ENCODE data around the gene GNA14.
"Not testable (repeated sequence)": the region's sequence is repeated elsewhere in the genome, so short reads cannot be mapped to it uniquely, and the experiment has no call there.

GNA14 gene

GRCh38 chr9:77456829-77457437, 191.2 kb downstream of the GNA14 start:
- 22 to 31% methylated on average over 7 to 9 of the region's 10 CpGs for WGBS, 2 experiments
- Histone ChIP-seq H3K27ac (ENCODE audit: insufficient read depth, low read depth, low read length, poor library complexity, severe bottlenecking) (no peak overlapping the region), H3K36me3 (ENCODE audit: control insufficient read depth, insufficient read depth, low read length) (no peaks in the 10 kb centered on the region), H3K4me3 (ENCODE audit: insufficient read depth, low read depth, low read length) (no peak overlapping the region), H3K4me1 (ENCODE audit: control insufficient read depth, insufficient read depth, low read length) (no peaks in the 10 kb centered on the region), H3K27me3 (ENCODE audit: control insufficient read depth, insufficient read depth, low read length, poor library complexity, severe bottlenecking) (no peaks in the 10 kb centered on the region), H3K9me3 (ENCODE audit: control insufficient read depth, low read length) (no peaks in the 10 kb centered on the region)

GRCh38 chr9:77455312-77455927, 192.7 kb downstream of the GNA14 start:
- no peak overlapping the region for H3K4me3 ChIP-seq (ENCODE audit: insufficient read depth, low read depth, low read length)
- no peak overlapping the region for H3K27ac ChIP-seq (ENCODE audit: insufficient read depth, low read depth, low read length, poor library complexity, severe bottlenecking)
- H3K4me1 ChIP-seq (ENCODE audit: control insufficient read depth, insufficient read depth, low read length) = no peaks in the 10 kb centered on the region
- WGBS, 2 experiments = 89 to 91% methylated on average over 8 of the region's 8 CpGs
- H3K9me3 ChIP-seq (ENCODE audit: control insufficient read depth, low read length) = no peaks in the 10 kb centered on the region
- H3K36me3 ChIP-seq (ENCODE audit: control insufficient read depth, insufficient read depth, low read length) = no peaks in the 10 kb centered on the region
- no peaks in the 10 kb centered on the region for H3K27me3 ChIP-seq (ENCODE audit: control insufficient read depth, insufficient read depth, low read length, poor library complexity, severe bottlenecking)

GRCh38 chr9:77454663-77455062, 193.5 kb downstream of the GNA14 start:
- WGBS, 2 experiments = 86 to 99% methylated on average over 3 of the region's 3 CpGs
- Histone ChIP-seq H3K9me3 (ENCODE audit: control insufficient read depth, low read length) (no peaks in the 10 kb centered on the region), H3K27me3 (ENCODE audit: control insufficient read depth, insufficient read depth, low read length, poor library complexity, severe bottlenecking) (no peaks in the 10 kb centered on the region), H3K27ac (ENCODE audit: insufficient read depth, low read depth, low read length, poor library complexity, severe bottlenecking) (no peak overlapping the region), H3K4me1 (ENCODE audit: control insufficient read depth, insufficient read depth, low read length) (no peaks in the 10 kb centered on the region), H3K4me3 (ENCODE audit: insufficient read depth, low read depth, low read length) (no peak overlapping the region), H3K36me3 (ENCODE audit: control insufficient read depth, insufficient read depth, low read length) (no peaks in the 10 kb centered on the region)

GRCh38 chr9:77453825-77454647, 194.1 kb downstream of the GNA14 start:
- Histone ChIP-seq H3K27ac (ENCODE audit: insufficient read depth, low read depth, low read length, poor library complexity, severe bottlenecking) (no peak overlapping the region), H3K27me3 (ENCODE audit: control insufficient read depth, insufficient read depth, low read length, poor library complexity, severe bottlenecking) (no peaks in the 10 kb centered on the region), H3K36me3 (ENCODE audit: control insufficient read depth, insufficient read depth, low read length) (no peaks in the 10 kb centered on the region), H3K4me1 (ENCODE audit: control insufficient read depth, insufficient read depth, low read length) (no peaks in the 10 kb centered on the region), H3K9me3 (ENCODE audit: control insufficient read depth, low read length) (no peaks in the 10 kb centered on the region), H3K4me3 (ENCODE audit: insufficient read depth, low read depth, low read length) (no peak overlapping the region)
- WGBS, 2 experiments = 91 to 92% methylated on average over 14 of the region's 14 CpGs

- Histone ChIP-seq H3K9me3 (ENCODE audit: control insufficient read depth, low read length) (no peaks in the 10 kb centered on the region), H3K27me3 (ENCODE audit: control insufficient read depth, insufficient read depth, low read length, poor library complexity, severe bottlenecking) (no peaks in the 10 kb centered on the region), H3K36me3 (ENCODE audit: control insufficient read depth, insufficient read depth, low read length) (no peaks in the 10 kb centered on the region), H3K4me1 (ENCODE audit: control insufficient read depth, insufficient read depth, low read length) (no peaks in the 10 kb centered on the region), H3K4me3 (ENCODE audit: insufficient read depth, low read depth, low read length) (no peak overlapping the region), H3K27ac (ENCODE audit: insufficient read depth, low read depth, low read length, poor library complexity, severe bottlenecking) (no peak overlapping the region)
- WGBS, 2 experiments = 82 to 86% methylated on average over 4 of the region's 4 CpGs
Observed at GRCh38 chr9:77451507-77451906, 196.6 kb downstream of the GNA14 start.

- WGBS, 2 experiments = 94 to 95% methylated on average over 4 of the region's 4 CpGs
- no peak overlapping the region for H3K4me3 ChIP-seq (ENCODE audit: insufficient read depth, low read depth, low read length)
- no peaks in the 10 kb centered on the region for H3K9me3 ChIP-seq (ENCODE audit: control insufficient read depth, low read length)
- no peaks in the 10 kb centered on the region for H3K36me3 ChIP-seq (ENCODE audit: control insufficient read depth, insufficient read depth, low read length)
- no peaks in the 10 kb centered on the region for H3K27me3 ChIP-seq (ENCODE audit: control insufficient read depth, insufficient read depth, low read length, poor library complexity, severe bottlenecking)
- H3K27ac ChIP-seq (ENCODE audit: insufficient read depth, low read depth, low read length, poor library complexity, severe bottlenecking) = no peak overlapping the region
- H3K4me1 ChIP-seq (ENCODE audit: control insufficient read depth, insufficient read depth, low read length) = no peaks in the 10 kb centered on the region
Observed at GRCh38 chr9:77450085-77450475, 198.0 kb downstream of the GNA14 start.

GRCh38 chr9:77449240-77450084, 198.7 kb downstream of the GNA14 start:
- no peak overlapping the region for H3K4me3 ChIP-seq (ENCODE audit: insufficient read depth, low read depth, low read length)
- no peaks in the 10 kb centered on the region for H3K9me3 ChIP-seq (ENCODE audit: control insufficient read depth, low read length)
- no peaks in the 10 kb centered on the region for H3K27me3 ChIP-seq (ENCODE audit: control insufficient read depth, insufficient read depth, low read length, poor library complexity, severe bottlenecking)
- no peaks in the 10 kb centered on the region for H3K36me3 ChIP-seq (ENCODE audit: control insufficient read depth, insufficient read depth, low read length)
- no peak overlapping the region for H3K27ac ChIP-seq (ENCODE audit: insufficient read depth, low read depth, low read length, poor library complexity, severe bottlenecking)
- H3K4me1 ChIP-seq (ENCODE audit: control insufficient read depth, insufficient read depth, low read length) = no peaks in the 10 kb centered on the region
- WGBS, 2 experiments = 94 to 95% methylated on average over 11 of the region's 12 CpGs

GRCh38 chr9:77447646-77448045, 200.5 kb downstream of the GNA14 start:
- no peaks in the 10 kb centered on the region for H3K4me1 ChIP-seq (ENCODE audit: control insufficient read depth, insufficient read depth, low read length)
- no peaks in the 10 kb centered on the region for H3K27me3 ChIP-seq (ENCODE audit: control insufficient read depth, insufficient read depth, low read length, poor library complexity, severe bottlenecking)
- H3K27ac ChIP-seq (ENCODE audit: insufficient read depth, low read depth, low read length, poor library complexity, severe bottlenecking) = no peak overlapping the region
- no peaks in the 10 kb centered on the region for H3K9me3 ChIP-seq (ENCODE audit: control insufficient read depth, low read length)
- no peak overlapping the region for H3K4me3 ChIP-seq (ENCODE audit: insufficient read depth, low read depth, low read length)
- no peaks in the 10 kb centered on the region for H3K36me3 ChIP-seq (ENCODE audit: control insufficient read depth, insufficient read depth, low read length)
- WGBS, 2 experiments = 100% methylated on average over 1 of the region's 1 CpG

GRCh38 chr9:77442436-77442835, 205.7 kb downstream of the GNA14 start:
- Histone ChIP-seq H3K27ac (ENCODE audit: insufficient read depth, low read depth, low read length, poor library complexity, severe bottlenecking) (no peak overlapping the region), H3K9me3 (ENCODE audit: control insufficient read depth, low read length) (no peaks in the 10 kb centered on the region), H3K36me3 (ENCODE audit: control insufficient read depth, insufficient read depth, low read length) (no peaks in the 10 kb centered on the region), H3K27me3 (ENCODE audit: control insufficient read depth, insufficient read depth, low read length, poor library complexity, severe bottlenecking) (no peaks in the 10 kb centered on the region), H3K4me3 (ENCODE audit: insufficient read depth, low read depth, low read length) (no peak overlapping the region), H3K4me1 (ENCODE audit: control insufficient read depth, insufficient read depth, low read length) (peaks cover 5% of the 10 kb centered on the region)
- 89 to 92% methylated on average over 1 of the region's 1 CpG for WGBS, 2 experiments

GRCh38 chr9:77441124-77441523, 207.0 kb downstream of the GNA14 start:
- 72 to 77% methylated on average over 5 of the region's 7 CpGs for WGBS, 2 experiments

More at GRCh38 chr9:77441124-77441523, 207.0 kb downstream of the GNA14 start:
- not testable (repeated sequence) for H3K4me3 ChIP-seq (ENCODE audit: insufficient read depth, low read depth, low read length); H3K36me3 ChIP-seq (ENCODE audit: control insufficient read depth, insufficient read depth, low read length); H3K27ac ChIP-seq (ENCODE audit: insufficient read depth, low read depth, low read length, poor library complexity, severe bottlenecking); H3K9me3 ChIP-seq (ENCODE audit: control insufficient read depth, low read length); H3K27me3 ChIP-seq (ENCODE audit: control insufficient read depth, insufficient read depth, low read length, poor library complexity, severe bottlenecking); H3K4me1 ChIP-seq (ENCODE audit: control insufficient read depth, insufficient read depth, low read length)

Data from ectodermal cell (in vitro differentiated cells).